AML-193 (cell line): ENCODE measurements around the gene UBAP2.
"Not testable (repeated sequence)": the region's sequence is repeated elsewhere in the genome, so short reads cannot be mapped to it uniquely, and the experiment has no call there.

Experiments
- DNase-seq, 2 experiments: peaks; one replicate each; lab custom pipeline; 2025; lab: John Stamatoyannopoulos, UW

Gene UBAP2

GRCh38 chr9:34049630-34050384, 1.1 kb upstream of the UBAP2 start:
- DNase-seq, result no peak

GRCh38 chr9:34047864-34048726, 592 bp downstream of the UBAP2 start:
- DNase-seq, result peak in 1 of 2 experiments; percentile 53

- DNase-seq, result peak; percentile 56 to 60
Measured at GRCh38 chr9:34046784-34047379, 1.8 kb downstream of the UBAP2 start.

- no peak for DNase-seq
Measured at GRCh38 chr9:34045903-34046302, 2.8 kb downstream of the UBAP2 start.

GRCh38 chr9:34042074-34042473, 6.6 kb downstream of the UBAP2 start:
- DNase-seq, result not testable (repeated sequence)

GRCh38 chr9:34038851-34039250, 9.8 kb downstream of the UBAP2 start:
- DNase-seq, result not testable (repeated sequence)

GRCh38 chr9:34037626-34038025, 11.1 kb downstream of the UBAP2 start:
- DNase-seq, result no peak

GRCh38 chr9:34036625-34037024, 12.1 kb downstream of the UBAP2 start:
- DNase-seq, result no peak

GRCh38 chr9:34035656-34036055, 13.0 kb downstream of the UBAP2 start:
- no peak for DNase-seq

- no peak for DNase-seq
Measured at GRCh38 chr9:34034698-34035065, 14.0 kb downstream of the UBAP2 start.

- DNase-seq, result no peak
Measured at GRCh38 chr9:34032631-34033030, 16.1 kb downstream of the UBAP2 start.

- no peak for DNase-seq
Measured at GRCh38 chr9:34027845-34028574, 20.7 kb downstream of the UBAP2 start.

- no peak for DNase-seq
Measured at GRCh38 chr9:34025811-34026210, 22.9 kb downstream of the UBAP2 start.

GRCh38 chr9:34025062-34025461, 23.6 kb downstream of the UBAP2 start:
- DNase-seq, result no peak

- DNase-seq, result not testable (repeated sequence)
Measured at GRCh38 chr9:34024476-34024875, 24.2 kb downstream of the UBAP2 start.

- no peak for DNase-seq
Measured at GRCh38 chr9:34016149-34016548, 32.5 kb downstream of the UBAP2 start.

GRCh38 chr9:34010979-34011378, 37.7 kb downstream of the UBAP2 start:
- DNase-seq, result peak; percentile 40 to 43

GRCh38 chr9:34001951-34002350, 46.7 kb downstream of the UBAP2 start:
- DNase-seq, result no peak

- DNase-seq, result no peak
Measured at GRCh38 chr9:34001298-34001697, 47.4 kb downstream of the UBAP2 start.

GRCh38 chr9:33995449-33995848, 53.2 kb downstream of the UBAP2 start:
- no peak for DNase-seq

GRCh38 chr9:33993104-33993503, 55.6 kb downstream of the UBAP2 start:
- no peak for DNase-seq

- no peak for DNase-seq
Measured at GRCh38 chr9:33992632-33993031, 56.1 kb downstream of the UBAP2 start.
